HCT116 (cell line): ENCODE data around the gene SERINC1. TPM values are rescaled to one million over a fixed set of nuclear protein-coding genes. Genes with fewer than 3 reads are reported as not detected.

Experiments
- ATAC-seq: fragments of 200-7000 bp; cut with Tn5 transposase; 2 replicates; pipeline ENCODE4 v1.9.1; 2020; ENCODE audit warnings: mild to moderate bottlenecking, moderate library complexity
- BruUV-seq: library from RNA; stranded (reverse); fragments of 400-500 nt; replicated peaks from 2 replicates; lab custom pipeline; 2021; lab: Mats Ljungman, UMichigan
- CTCF ChIA-PET: fragments of 300-600 bp; sonication (Branson Sonifier 250); formaldehyde crosslinking; loops from one replicate; lab custom pipeline; 2021; ENCODE audit warnings: antibody characterized with exemption; lab: Charles Lee
- POLR2A ChIA-PET: fragments of 300-600, 350-600 bp; sonication (Branson Sonifier 250); formaldehyde crosslinking; loops from one replicate; lab custom pipeline; 2021; ENCODE audit warnings: antibody characterized with exemption; lab: Charles Lee
- RAD21 ChIA-PET, 2 experiments: fragments of 300-600 bp; sonication (Branson Sonifier 250); formaldehyde crosslinking; loops; one replicate each; lab custom pipeline; 2023; ENCODE audit warnings: low total read pairs in 2 of 2; ENCODE audit not compliant: uncharacterized antibody in 2 of 2, unreplicated experiment in 2 of 2, low non-redundant PET in 1 of 2; lab: Charles Lee
- DNase-seq: peaks from one replicate; pipeline ENCODE4 v3.0.0-alpha.2; 2010; ENCODE audit warnings: low read depth, low spot score
- H2AFZ ChIP-seq: fragments of 200-600 bp; shearing (Covaris generic), sonication (generic); 2 replicates; pipeline ENCODE4 v1.6.1; 2017; ENCODE audit warnings: low read depth, mixed run types, mixed read lengths, antibody characterized with exemption, low read length; ENCODE audit not compliant: poor library complexity, severe bottlenecking
- H3K27ac ChIP-seq: 2 replicates; pipeline ENCODE4 v1.5.1; 2012; ENCODE audit warnings: low read depth, low read length
- H3K27me3 ChIP-seq: fragments of 200-600 bp; sonication (generic); 2 replicates; pipeline ENCODE4 v1.6.1; 2016; ENCODE audit warnings: mixed run types, low read length, mixed read lengths; ENCODE audit not compliant: insufficient read depth
- H3K36me3 ChIP-seq, 2 experiments: fragments of 200-500 bp in 1 of 2; fragments of 200-600 bp in 1 of 2; sonication (Bioruptor generic) in 1 of 2; sonication (generic) in 1 of 2; 2 replicates each; pipeline versions ENCODE4 v1.5.1 to v1.6.1; 2014 to 2016; ENCODE audit warnings: low read length in 2 of 2, inconsistent platforms in 1 of 2, mixed read lengths in 1 of 2, mixed run types in 1 of 2; ENCODE audit not compliant: insufficient read depth in 2 of 2, control insufficient read depth in 1 of 2
- H3K4me1 ChIP-seq, 2 experiments: fragments of 200-600 bp in 1 of 2; sonication (generic) in 1 of 2; 2 replicates each; pipeline versions ENCODE4 v1.5.1 to v1.6.1; 2012 to 2017; ENCODE audit warnings: low read length in 2 of 2, inconsistent platforms in 1 of 2, mild to moderate bottlenecking in 1 of 2, mixed read lengths in 1 of 2, mixed run types in 1 of 2, moderate library complexity in 1 of 2; ENCODE audit not compliant: insufficient read depth in 2 of 2, control insufficient read depth in 1 of 2
- H3K4me2 ChIP-seq: fragments of 200-600 bp; sonication (generic); 2 replicates; pipeline ENCODE4 v1.6.1; 2017; ENCODE audit warnings: mixed run types, low read length, mixed read lengths
- H3K4me3 ChIP-seq, 2 experiments: fragments of 200-600 bp in 1 of 2; sonication (generic) in 1 of 2; replicated peaks in 1 of 2; 2 replicates each; pipeline ENCODE4 v1.5.1; 2011 to 2016; ENCODE audit warnings: low read length in 2 of 2, control low read depth in 1 of 2, low read depth in 1 of 2, mild to moderate bottlenecking in 1 of 2, mixed read lengths in 1 of 2, mixed run types in 1 of 2
- H3K79me2 ChIP-seq: fragments of 200-600 bp; sonication (generic); 2 replicates; pipeline ENCODE4 v1.6.1; 2017; ENCODE audit warnings: mild to moderate bottlenecking, mixed run types, low read length, moderate library complexity, mixed read lengths; ENCODE audit not compliant: insufficient read depth
- H3K9ac ChIP-seq: fragments of 200-600 bp; sonication (generic); 2 replicates; pipeline ENCODE4 v1.6.1; 2016; ENCODE audit warnings: low read length, mixed read lengths
- H3K9me2 ChIP-seq: fragments of 200-600 bp; sonication (generic), shearing (Covaris generic); 2 replicates; pipeline ENCODE4 v1.6.1; 2017; ENCODE audit warnings: mixed run types, mild to moderate bottlenecking, moderate library complexity; ENCODE audit not compliant: insufficient read depth
- H3K9me3 ChIP-seq, 2 experiments: fragments of 200-500 bp in 1 of 2; fragments of 200-600 bp in 1 of 2; sonication (Bioruptor generic) in 1 of 2; sonication (generic) in 1 of 2; 2 replicates each; pipeline ENCODE4 v1.6.1; 2014 to 2017; ENCODE audit warnings: low read length in 2 of 2, mixed read lengths in 2 of 2, inconsistent platforms in 1 of 2, low read depth in 1 of 2, mild to moderate bottlenecking in 1 of 2, mixed run types in 1 of 2, moderate library complexity in 1 of 2; ENCODE audit not compliant: control insufficient read depth in 1 of 2, insufficient read depth in 1 of 2
- H4K20me1 ChIP-seq: fragments of 200-600 bp; sonication (generic), shearing (Covaris generic); 2 replicates; pipeline ENCODE4 v1.6.1; 2017; ENCODE audit warnings: mixed run types, mild to moderate bottlenecking, moderate library complexity; ENCODE audit not compliant: insufficient read depth
- CEBPB ChIP-seq: IDR thresholded peaks from 2 replicates; pipeline ENCODE4 v1.6.1; 2012; ENCODE audit warnings: low read depth
- CTCF ChIP-seq, 3 experiments: fragments of 200-600 bp in 1 of 3; sonication (generic) in 1 of 3; IDR thresholded peaks in 2 of 3; conservative IDR thresholded peaks in 1 of 3; 2 replicates each; pipeline ENCODE4 v1.5.1; 2012 to 2017; ENCODE audit warnings: low read depth in 2 of 3, low read length in 2 of 3, antibody characterized with exemption in 1 of 3, borderline replicate concordance in 1 of 3, control low read depth in 1 of 3, mild to moderate bottlenecking in 1 of 3, mixed read lengths in 1 of 3, mixed run types in 1 of 3, moderate library complexity in 1 of 3; ENCODE audit not compliant: insufficient read depth in 1 of 3
- ELF1 ChIP-seq: IDR thresholded peaks from 2 replicates; pipeline ENCODE4 v1.6.1; 2012; ENCODE audit warnings: low read depth, borderline replicate concordance
- EZH2 ChIP-seq: fragments of 200-600 bp; sonication (generic); IDR thresholded peaks from 2 replicates; pipeline ENCODE4 v1.6.1; 2017; ENCODE audit warnings: antibody characterized with exemption, mixed run types
- EZH2phosphoT487 ChIP-seq: fragments of 200-600 bp; IDR thresholded peaks from 2 replicates; pipeline ENCODE4 v1.6.1; 2018; ENCODE audit warnings: antibody characterized with exemption, borderline replicate concordance
- POLR2A ChIP-seq: IDR thresholded peaks from 2 replicates; pipeline ENCODE4 v1.7.0; 2011; ENCODE audit warnings: borderline replicate concordance; ENCODE audit not compliant: insufficient read depth, insufficient read length; ENCODE audit errors: extremely low read depth
- POLR2AphosphoS5 ChIP-seq: IDR thresholded peaks from 2 replicates; pipeline ENCODE4 v1.6.1; 2011; ENCODE audit warnings: mild to moderate bottlenecking, low read depth, low read length, moderate library complexity
- RAD21 ChIP-seq: IDR thresholded peaks from 2 replicates; pipeline ENCODE4 v1.6.1; 2012; ENCODE audit warnings: low read depth, mild to moderate bottlenecking
- REST ChIP-seq: IDR thresholded peaks from 2 replicates; pipeline ENCODE4 v1.6.1; 2012; ENCODE audit warnings: low read depth
- SIN3A ChIP-seq: IDR thresholded peaks from 2 replicates; pipeline ENCODE4 v1.6.1; 2012; ENCODE audit warnings: low read depth
- ZNF274 ChIP-seq: fragments of 200-500 bp; sonication (Bioruptor generic); IDR thresholded peaks from 2 replicates; pipeline ENCODE4 v1.6.1; 2014; ENCODE audit warnings: mild to moderate bottlenecking, low read depth, low read length, inconsistent platforms
- intact Hi-C: fragments of 100-400 bp; cut with micrococcal nuclease; formaldehyde crosslinking; loops from 2 replicates; pipeline ENCODE4 v1.10.0; 2022
- total RNA-seq: library from RNA; stranded (reverse); gene quantifications from one replicate; pipeline ENCODE4 v1.2.1, GENCODE V29; 2021; ENCODE audit not compliant: unreplicated experiment

The SERINC1 gene
- total RNA-seq, 1 experiment from 2014 or later, result 45.2 TPM

DNA sequence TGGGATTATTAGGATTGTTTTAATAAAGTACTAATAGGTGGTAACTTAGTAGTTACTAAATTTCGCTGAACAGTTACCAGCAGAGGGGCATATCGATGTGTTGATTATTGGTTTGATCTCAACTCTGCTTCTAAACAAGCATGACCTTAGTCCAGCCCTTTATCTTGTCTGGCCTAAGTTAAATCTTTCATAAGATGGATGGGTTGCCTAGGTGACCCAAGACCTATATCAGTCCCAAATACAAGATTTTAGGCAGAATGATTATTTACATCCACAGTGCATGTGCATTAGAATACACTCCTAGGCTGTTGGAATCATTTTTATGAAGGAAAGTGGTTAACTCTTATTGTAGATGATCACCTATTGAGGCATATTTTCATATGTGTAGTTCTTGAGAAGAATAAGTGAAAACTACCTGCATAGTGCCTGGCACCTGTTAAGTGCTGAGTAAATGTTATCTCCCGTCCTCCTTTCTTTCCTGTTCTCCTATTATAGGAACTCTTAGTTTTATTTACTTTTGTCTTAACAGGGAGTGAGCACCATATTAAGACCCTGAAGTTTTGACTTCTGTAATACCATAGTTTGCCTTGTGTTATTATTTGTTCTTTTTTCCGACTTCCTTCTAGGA lies 71.0 kb downstream of the SERINC1 start:
- no peaks in the 10 kb centered on the region for H3K9me2 ChIP-seq
- no peak for TF ChIP-seq POLR2A
- TF ChIP-seq RAD21, result no peak
- TF ChIP-seq ELF1, result no peak
- TF ChIP-seq SIN3A, result no peak
- no peak for TF ChIP-seq ZNF274
- no peak for TF ChIP-seq CEBPB
- no peak for TF ChIP-seq CTCF (IDR thresholded peaks at IDR 0.05 in 2 of 3, conservative IDR thresholded peaks at IDR 0.05 in 1 of 3; ENCODE audit: borderline replicate concordance in 1 of 3, insufficient read depth in 1 of 3, low read depth in 2 of 3, low read length in 2 of 3)
- no peak for TF ChIP-seq POLR2AphosphoS5
- no peak for TF ChIP-seq REST
- no peak for TF ChIP-seq EZH2phosphoT487
- TF ChIP-seq EZH2, result no peak
- ChIA-PET CTCF (no interaction called here), RAD21 (no interaction called here), POLR2A (no interaction called here)
- peak overlapping the region; percentile 86 to 88 for H3K4me3 ChIP-seq
- H3K27me3 ChIP-seq, result no peaks in the 10 kb centered on the region
- H3K4me1 ChIP-seq, result peaks cover 4 to 18% of the 10 kb centered on the region in 2 experiments; a peak in 2 of 4 replicates
- H3K4me2 ChIP-seq, result peak overlapping the region; percentile 70
- no peak overlapping the region for H3K27ac ChIP-seq
- no peak overlapping the region for H2AFZ ChIP-seq
- H4K20me1 ChIP-seq, result peaks cover 9% of the 10 kb centered on the region; the same call in 1 of the 2 replicates
- ATAC-seq, result no peak
- H3K79me2 ChIP-seq, result peaks cover 61% of the 10 kb centered on the region
- BruUV-seq, result TSS peak; percentile 49
- no peaks in the 10 kb centered on the region for H3K9me3 ChIP-seq
- H3K36me3 ChIP-seq, result no peaks in the 10 kb centered on the region
- peak overlapping the region; percentile 91 for H3K9ac ChIP-seq
- intact Hi-C loops, result no loop called here
- DNase-seq, result no peak
